Embryonic facial prominence (tissue), 1 donor: ENCODE data around the gene ENTPD3.
"Not testable (repeated sequence)": the region's sequence is repeated elsewhere in the genome, so short reads cannot be mapped to it uniquely, and the experiment has no call there.

Experiments
- DNase-seq: peaks from one replicate; pipeline ENCODE4 v3.0.0-alpha.2; 2016; ENCODE audit errors: extremely low spot score

ENTPD3 gene

GRCh38 chr3:40461161-40461560 is 74.2 kb downstream of the ENTPD3 start:
- DNase-seq = no peak

GRCh38 chr3:40462838-40463237 is 75.9 kb downstream of the ENTPD3 start:
- not testable (repeated sequence) for DNase-seq

- DNase-seq = no peak
These were observed 76.6 kb downstream of the ENTPD3 start for GRCh38 chr3:40463579-40463978.

- DNase-seq = no peak
These were observed 77.5 kb downstream of the ENTPD3 start for GRCh38 chr3:40464339-40465110.

- DNase-seq = no peak
These were observed 78.1 kb downstream of the ENTPD3 start for GRCh38 chr3:40465111-40465407.

GRCh38 chr3:40465456-40465855 is 78.5 kb downstream of the ENTPD3 start:
- DNase-seq = no peak

- DNase-seq = no peak
These were observed 81.0 kb downstream of the ENTPD3 start for GRCh38 chr3:40468018-40468417.

GRCh38 chr3:40470701-40471100 is 83.7 kb downstream of the ENTPD3 start:
- no peak for DNase-seq

GRCh38 chr3:40476478-40477470 is 89.8 kb downstream of the ENTPD3 start, which contains the start of gene ZNF619:
TSS of gene ZNF619 (plus strand) at chr3:40477122. CDS start at chr3:40477980, 858 bp downstream.
- peak; percentile 10 for DNase-seq

- DNase-seq = no peak
These were observed 90.7 kb downstream of the ENTPD3 start for GRCh38 chr3:40477666-40478065.
